Inferior parietal cortex (tissue), 1 donor: ENCODE measurements around the gene CFAP206.
"Not testable (repeated sequence)": the region's sequence is repeated elsewhere in the genome, so short reads cannot be mapped to it uniquely, and the experiment has no call there.

ENCODE experiments used
- DNase-seq: peaks from one replicate; pipeline ENCODE4 v3.0.0-alpha.2; 2016; ENCODE audit errors: extremely low spot score

The CFAP206 gene

GRCh38 chr6:87421576-87421975 lies 13.8 kb downstream of the CFAP206 start:
- no peak for DNase-seq

- no peak for DNase-seq
Measured at GRCh38 chr6:87426789-87427188, 19.0 kb downstream of the CFAP206 start.

GRCh38 chr6:87430499-87430898 lies 22.7 kb downstream of the CFAP206 start:
- DNase-seq = no peak

- no peak for DNase-seq
Measured at GRCh38 chr6:87431263-87431662, 23.5 kb downstream of the CFAP206 start.

GRCh38 chr6:87436435-87436834 lies 28.7 kb downstream of the CFAP206 start:
- no peak for DNase-seq

- DNase-seq = no peak
Measured at GRCh38 chr6:87441711-87442110, 33.9 kb downstream of the CFAP206 start.

- no peak for DNase-seq
Measured at GRCh38 chr6:87444362-87444761, 36.6 kb downstream of the CFAP206 start.

- DNase-seq = no peak
Measured at GRCh38 chr6:87465051-87465450, 57.3 kb downstream of the CFAP206 start.

GRCh38 chr6:87472525-87473418 lies 65.0 kb downstream of the CFAP206 start, which contains the start of gene SLC35A1:
Gene SLC35A1 (plus strand): TSS chr6:87472974. CDS start chr6:87473004, 30 bp downstream.
- DNase-seq = peak; percentile 86

GRCh38 chr6:87473419-87473903 lies 65.7 kb downstream of the CFAP206 start:
- DNase-seq = peak; percentile 48

GRCh38 chr6:87481931-87482330 lies 74.2 kb downstream of the CFAP206 start:
- no peak for DNase-seq

GRCh38 chr6:87482366-87482765 lies 74.6 kb downstream of the CFAP206 start:
- DNase-seq = no peak

- DNase-seq = no peak
Measured at GRCh38 chr6:87483929-87484328, 76.2 kb downstream of the CFAP206 start.

GRCh38 chr6:87484491-87484890 lies 76.7 kb downstream of the CFAP206 start:
- no peak for DNase-seq

- DNase-seq = no peak
Measured at GRCh38 chr6:87487555-87487954, 79.8 kb downstream of the CFAP206 start.

- not testable (repeated sequence) for DNase-seq
Measured at GRCh38 chr6:87489326-87489725, 81.6 kb downstream of the CFAP206 start.

- no peak for DNase-seq
Measured at GRCh38 chr6:87494761-87495422, 87.1 kb downstream of the CFAP206 start.

- DNase-seq = no peak
Measured at GRCh38 chr6:87498048-87498447, 90.3 kb downstream of the CFAP206 start.

- no peak for DNase-seq
Measured at GRCh38 chr6:87501809-87502572, 94.2 kb downstream of the CFAP206 start.

- no peak for DNase-seq
Measured at GRCh38 chr6:87504441-87504840, 96.7 kb downstream of the CFAP206 start.
